ENCODE data around the gene OR2J1.

DNA sequence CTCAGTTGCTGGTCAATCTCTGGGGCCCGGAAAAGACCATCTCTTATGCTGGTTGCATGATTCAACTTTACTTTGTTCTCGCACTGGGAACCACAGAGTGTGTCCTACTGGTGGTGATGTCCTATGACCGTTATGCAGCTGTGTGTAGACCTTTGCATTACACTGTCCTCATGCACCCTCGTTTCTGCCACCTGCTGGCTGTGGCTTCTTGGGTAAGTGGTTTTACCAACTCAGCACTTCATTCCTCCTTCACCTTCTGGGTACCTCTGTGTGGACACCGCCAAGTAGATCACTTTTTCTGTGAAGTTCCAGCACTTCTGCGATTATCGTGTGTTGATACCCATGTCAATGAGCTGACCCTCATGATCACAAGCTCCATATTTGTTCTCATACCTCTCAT lies 12.8 kb downstream of the OR2J1 start:
- TF ChIP-seq, protein P1, sequence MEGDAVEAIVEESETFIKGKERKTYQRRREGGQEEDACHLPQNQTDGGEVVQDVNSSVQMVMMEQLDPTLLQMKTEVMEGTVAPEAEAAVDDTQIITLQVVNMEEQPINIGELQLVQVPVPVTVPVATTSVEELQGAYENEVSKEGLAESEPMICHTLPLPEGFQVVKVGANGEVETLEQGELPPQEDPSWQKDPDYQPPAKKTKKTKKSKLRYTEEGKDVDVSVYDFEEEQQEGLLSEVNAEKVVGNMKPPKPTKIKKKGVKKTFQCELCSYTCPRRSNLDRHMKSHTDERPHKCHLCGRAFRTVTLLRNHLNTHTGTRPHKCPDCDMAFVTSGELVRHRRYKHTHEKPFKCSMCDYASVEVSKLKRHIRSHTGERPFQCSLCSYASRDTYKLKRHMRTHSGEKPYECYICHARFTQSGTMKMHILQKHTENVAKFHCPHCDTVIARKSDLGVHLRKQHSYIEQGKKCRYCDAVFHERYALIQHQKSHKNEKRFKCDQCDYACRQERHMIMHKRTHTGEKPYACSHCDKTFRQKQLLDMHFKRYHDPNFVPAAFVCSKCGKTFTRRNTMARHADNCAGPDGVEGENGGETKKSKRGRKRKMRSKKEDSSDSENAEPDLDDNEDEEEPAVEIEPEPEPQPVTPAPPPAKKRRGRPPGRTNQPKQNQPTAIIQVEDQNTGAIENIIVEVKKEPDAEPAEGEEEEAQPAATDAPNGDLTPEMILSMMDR (IDR thresholded peaks at IDR 0.05; ENCODE audit: insufficient read depth, low read depth, low read length): no peak
- no peak for TF ChIP-seq EZH2 (IDR thresholded peaks at IDR 0.05; ENCODE audit: insufficient read depth, low read length)
